UCSD-AML1 (cell line): ENCODE measurements around the gene IFI30.

ENCODE experiments used
- DNase-seq: peaks from one replicate; lab custom pipeline; 2025; ENCODE audit not compliant: unreplicated experiment; lab: John Stamatoyannopoulos, UW

The IFI30 gene

GRCh38 chr19:18170714-18171255 is 2.8 kb upstream of the IFI30 start:
- DNase-seq = peak; percentile 22

DNA sequence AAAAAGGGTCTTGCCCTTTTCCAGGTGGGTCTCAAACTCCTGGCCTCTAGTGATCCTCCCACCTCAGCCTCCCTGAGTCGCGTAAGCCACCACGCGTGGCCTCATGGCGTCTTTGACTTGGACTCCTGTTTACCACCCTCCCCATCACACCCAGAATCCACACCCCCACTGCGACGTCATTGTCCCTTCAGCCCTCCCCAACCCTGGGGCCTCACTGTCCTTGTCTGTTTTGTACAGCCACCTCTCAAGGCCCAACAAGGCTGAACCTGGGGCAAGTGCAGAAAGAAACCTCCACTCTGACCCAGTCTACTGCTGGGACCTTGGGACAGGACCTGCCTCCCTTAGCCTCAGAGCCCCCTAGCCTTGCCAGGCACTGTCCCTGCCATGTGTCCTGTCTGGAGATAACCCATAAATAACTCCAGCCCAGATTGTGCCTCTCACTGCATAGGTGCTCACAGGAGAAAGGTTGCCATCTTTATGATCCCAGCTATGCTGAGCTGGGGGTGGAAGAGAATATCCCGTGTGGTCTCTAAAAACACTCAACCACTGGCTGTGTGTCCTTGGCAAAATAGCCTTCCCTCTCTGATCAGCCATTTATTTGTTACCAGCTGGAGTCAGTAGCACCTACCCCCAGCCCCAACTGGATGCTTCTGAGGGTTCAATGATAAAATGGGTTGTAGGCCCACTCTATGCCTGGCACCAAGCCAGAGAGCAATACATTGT is 1.8 kb upstream of the IFI30 start:
- DNase-seq = no peak

DNA sequence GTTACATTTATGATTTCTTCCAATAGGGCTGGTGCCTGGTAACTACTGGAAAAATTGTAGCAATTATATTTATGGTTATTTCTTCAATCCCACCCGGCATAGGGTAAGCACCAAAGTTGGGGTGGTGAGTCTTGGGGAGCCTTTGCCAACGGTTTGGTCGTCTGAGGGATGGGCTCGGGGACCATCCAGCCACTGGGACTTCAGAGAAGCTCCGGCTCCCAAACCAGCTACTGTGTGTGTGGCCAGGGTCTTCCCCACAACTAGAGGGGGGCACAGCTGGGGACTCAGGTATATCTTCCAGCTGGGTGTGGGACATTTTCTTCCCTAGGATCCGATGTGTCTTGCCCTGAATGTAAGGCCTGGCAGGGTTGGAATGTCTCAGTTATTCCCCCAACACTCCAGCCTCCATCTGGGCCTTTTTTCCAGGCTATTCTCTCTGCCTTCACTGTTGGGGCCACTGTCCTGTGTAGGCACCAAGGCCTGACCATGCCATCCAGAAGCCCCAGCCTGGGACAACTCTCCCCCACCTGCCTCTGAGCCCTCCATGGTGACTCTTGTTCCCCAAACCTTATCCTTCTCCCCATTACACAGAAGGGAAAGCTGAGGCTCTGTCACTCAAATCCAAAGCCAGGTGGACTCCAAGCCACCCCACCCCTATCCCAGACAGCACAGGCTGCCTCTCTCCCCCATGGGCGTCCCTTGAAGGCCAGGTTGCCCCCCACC is 1.1 kb upstream of the IFI30 start:
- no peak for DNase-seq

- peak; percentile 70 for DNase-seq
Measured at GRCh38 chr19:18173054-18173571, 500 bp upstream of the IFI30 start.

DNA sequence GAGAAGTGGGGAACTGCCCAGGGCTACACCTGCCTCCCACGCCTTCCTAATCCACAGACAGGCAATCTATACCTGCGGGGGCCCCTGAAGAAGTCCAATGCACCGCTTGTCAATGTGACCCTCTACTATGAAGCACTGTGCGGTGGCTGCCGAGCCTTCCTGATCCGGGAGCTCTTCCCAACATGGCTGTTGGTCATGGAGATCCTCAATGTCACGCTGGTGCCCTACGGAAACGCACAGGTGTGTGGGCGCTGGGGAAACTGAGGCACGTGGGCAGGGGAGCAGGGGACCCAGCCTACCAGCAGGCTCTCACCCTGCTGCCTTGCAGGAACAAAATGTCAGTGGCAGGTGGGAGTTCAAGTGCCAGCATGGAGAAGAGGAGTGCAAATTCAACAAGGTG is 1.4 kb downstream of the IFI30 start:
- no peak for DNase-seq

- no peak for DNase-seq
Measured at GRCh38 chr19:18176367-18177310, 3.0 kb downstream of the IFI30 start.

DNA sequence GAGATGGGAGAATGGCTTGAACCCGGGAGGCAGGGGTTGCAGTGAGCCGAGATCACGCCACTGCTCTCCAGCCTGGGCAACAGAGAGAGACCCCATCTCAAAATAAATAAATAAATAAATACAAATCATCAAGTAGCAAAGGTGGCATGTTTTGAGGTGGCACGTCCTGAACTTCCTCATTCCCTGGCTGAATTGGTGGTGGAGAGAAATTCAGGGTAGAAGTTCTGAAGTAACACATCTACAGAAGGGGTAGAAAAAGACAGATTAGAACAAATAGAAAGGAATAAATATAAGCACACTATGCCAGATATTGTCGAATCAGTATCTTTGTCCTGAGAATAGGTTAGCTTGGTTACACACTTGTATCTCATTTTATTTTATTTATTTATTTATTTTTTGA is 6.3 kb downstream of the IFI30 start:
- DNase-seq = no peak

- DNase-seq = no peak
Measured at GRCh38 chr19:18183529-18183928, 9.9 kb downstream of the IFI30 start.

GRCh38 chr19:18185538-18185937 is 11.9 kb downstream of the IFI30 start:
- DNase-seq = no peak

- no peak for DNase-seq
Measured at GRCh38 chr19:18190278-18190677, 16.7 kb downstream of the IFI30 start.

DNA sequence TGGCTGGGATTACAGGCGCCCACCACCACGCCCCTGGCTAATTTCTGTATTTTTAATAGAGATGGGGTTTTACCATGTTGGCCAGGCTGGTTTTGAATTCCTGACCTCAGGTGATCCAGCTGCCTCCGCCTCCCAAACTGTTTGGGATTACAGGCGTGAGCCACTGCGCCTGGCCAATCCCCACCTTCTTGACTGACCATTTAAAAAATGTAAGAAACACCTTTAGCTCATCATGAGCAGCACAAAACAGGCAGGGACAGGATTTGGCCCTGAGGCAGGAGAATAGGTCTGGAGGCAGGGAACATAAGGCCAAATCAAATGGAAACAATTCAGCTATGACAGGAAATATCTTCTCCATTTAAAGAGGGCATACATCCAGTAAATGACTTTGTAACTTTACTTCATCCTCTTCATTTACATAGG is 18.0 kb downstream of the IFI30 start:
- no peak for DNase-seq

DNA sequence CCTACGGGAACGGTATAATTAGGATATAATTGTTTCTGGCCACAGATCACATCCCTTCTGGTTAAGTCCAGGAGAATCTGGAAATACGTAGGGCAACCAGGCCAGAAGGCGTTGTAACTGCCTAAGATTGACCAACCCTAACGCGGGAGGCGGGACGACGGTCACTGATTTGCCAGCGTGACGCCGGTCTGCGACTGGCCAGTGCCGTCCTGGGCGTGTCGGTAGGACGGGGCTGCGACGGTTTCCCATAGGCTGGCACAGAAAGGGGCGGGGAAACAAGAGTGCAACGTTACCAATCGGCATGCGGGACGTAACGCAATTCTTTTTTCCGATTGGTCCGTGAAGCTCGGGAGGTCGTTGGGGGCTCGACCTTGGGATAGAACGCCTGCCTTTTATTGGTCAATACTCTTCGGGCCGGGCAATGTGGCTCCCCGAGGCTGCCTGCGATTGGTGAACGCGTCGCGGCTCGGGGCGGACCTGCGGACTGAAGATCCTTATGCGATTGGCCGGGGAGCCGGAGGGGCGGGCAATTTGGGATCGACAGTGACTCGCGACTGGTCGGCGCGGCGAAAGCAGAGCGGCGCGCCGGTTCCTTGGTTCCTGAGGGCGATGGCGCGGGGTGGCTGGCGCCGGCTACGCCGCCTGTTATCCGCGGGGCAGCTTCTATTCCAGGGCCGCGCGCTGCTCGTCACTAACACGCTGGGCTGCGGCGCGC is 19.2 kb downstream of the IFI30 start, which contains the start of gene MPV17L2:
MPV17L2 (plus strand) TSS at position 546 of the 715 bp plus-strand sequence; CDS start at position 610, 64 bp downstream.
- peak; percentile 100 for DNase-seq

GRCh38 chr19:18193388-18194180 is 20.0 kb downstream of the IFI30 start:
- no peak for DNase-seq

- DNase-seq = no peak
Measured at GRCh38 chr19:18194181-18194530, 20.5 kb downstream of the IFI30 start.

- DNase-seq = no peak
Measured at GRCh38 chr19:18194554-18195238, 21.1 kb downstream of the IFI30 start.

- DNase-seq = no peak
Measured at GRCh38 chr19:18196511-18196845, 22.9 kb downstream of the IFI30 start.

- no peak for DNase-seq
Measured at GRCh38 chr19:18197306-18197705, 23.7 kb downstream of the IFI30 start.

GRCh38 chr19:18197941-18198340 is 24.3 kb downstream of the IFI30 start:
- DNase-seq = no peak

DNA sequence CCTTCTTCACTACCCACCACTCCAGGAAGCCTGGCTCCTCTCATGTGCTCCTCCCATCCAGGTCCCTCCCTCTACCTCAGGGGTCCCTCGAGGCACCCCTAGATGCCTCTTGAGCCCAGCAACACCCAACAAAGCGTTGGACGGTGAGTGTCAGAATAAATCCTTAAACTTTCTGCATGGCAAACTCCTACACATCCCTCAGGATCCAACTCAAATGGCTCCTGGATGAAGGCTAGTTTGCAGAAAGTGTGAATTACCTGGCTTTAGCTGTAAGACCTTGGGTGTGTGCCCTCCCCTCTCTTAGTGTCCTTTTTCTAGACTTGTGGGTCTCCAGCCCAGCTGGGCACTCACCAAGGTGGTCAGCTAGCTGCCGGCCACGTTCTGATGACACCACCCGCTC is 24.8 kb downstream of the IFI30 start:
- DNase-seq = no peak
